ENCODE results near the gene ZNF320. TPM values are rescaled to one million over a fixed set of nuclear protein-coding genes. Genes with fewer than 3 reads are reported as not detected.

ZNF320 gene
- total and polyA plus RNA-seq, 9 donors: 9.3 to 28.5 (median 12.1) TPM

GRCh38 chr19:52896431-52897137, 851 bp downstream of the ZNF320 start:
- no peaks in the 10 kb centered on the region for H3K27me3 ChIP-seq
- intact Hi-C loops (cut with DNase I): no loop called here
- H3K27ac ChIP-seq: peak overlapping the region in 1 of 2 donors; percentile 89
- peak; percentile 33 to 54 (median 50) for DNase-seq
- 44 to 48% (median 45%) methylated on average over 24 of the region's 24 CpGs for WGBS, 3 donors
- no peaks in the 10 kb centered on the region for H3K9me3 ChIP-seq
- no peak for TF ChIP-seq POLR2A (IDR thresholded peaks at IDR 0.05)
- TF ChIP-seq EP300 (IDR thresholded peaks at IDR 0.05): no peak
- TF ChIP-seq, protein P1, sequence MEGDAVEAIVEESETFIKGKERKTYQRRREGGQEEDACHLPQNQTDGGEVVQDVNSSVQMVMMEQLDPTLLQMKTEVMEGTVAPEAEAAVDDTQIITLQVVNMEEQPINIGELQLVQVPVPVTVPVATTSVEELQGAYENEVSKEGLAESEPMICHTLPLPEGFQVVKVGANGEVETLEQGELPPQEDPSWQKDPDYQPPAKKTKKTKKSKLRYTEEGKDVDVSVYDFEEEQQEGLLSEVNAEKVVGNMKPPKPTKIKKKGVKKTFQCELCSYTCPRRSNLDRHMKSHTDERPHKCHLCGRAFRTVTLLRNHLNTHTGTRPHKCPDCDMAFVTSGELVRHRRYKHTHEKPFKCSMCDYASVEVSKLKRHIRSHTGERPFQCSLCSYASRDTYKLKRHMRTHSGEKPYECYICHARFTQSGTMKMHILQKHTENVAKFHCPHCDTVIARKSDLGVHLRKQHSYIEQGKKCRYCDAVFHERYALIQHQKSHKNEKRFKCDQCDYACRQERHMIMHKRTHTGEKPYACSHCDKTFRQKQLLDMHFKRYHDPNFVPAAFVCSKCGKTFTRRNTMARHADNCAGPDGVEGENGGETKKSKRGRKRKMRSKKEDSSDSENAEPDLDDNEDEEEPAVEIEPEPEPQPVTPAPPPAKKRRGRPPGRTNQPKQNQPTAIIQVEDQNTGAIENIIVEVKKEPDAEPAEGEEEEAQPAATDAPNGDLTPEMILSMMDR (IDR thresholded peaks at IDR 0.05): no peak
- no peaks in the 10 kb centered on the region for H3K36me3 ChIP-seq
- H3K4me1 ChIP-seq (ENCODE audit: insufficient read depth): peaks cover 6% of the 10 kb centered on the region
- H3K4me3 ChIP-seq: peak overlapping the region; percentile 60

GRCh38 chr19:52891336-52891735, 6.1 kb downstream of the ZNF320 start:
- Histone ChIP-seq H3K9me3 (no peaks in the 10 kb centered on the region), H3K27me3 (no peaks in the 10 kb centered on the region), H3K27ac (no peak overlapping the region), H3K4me1 (ENCODE audit: insufficient read depth) (peaks cover 3% of the 10 kb centered on the region), H3K36me3 (no peaks in the 10 kb centered on the region), H3K4me3 (no peak overlapping the region)
- 55 to 71% (median 60%) methylated on average over 4 of the region's 4 CpGs for WGBS, 3 donors
- TF ChIP-seq, protein P1 (IDR thresholded peaks at IDR 0.05): no peak
- TF ChIP-seq POLR2A (IDR thresholded peaks at IDR 0.05): no peak
- TF ChIP-seq EP300 (IDR thresholded peaks at IDR 0.05): no peak
- no peak for DNase-seq
- intact Hi-C loops (cut with DNase I): no loop called here

- intact Hi-C loops (cut with DNase I): no loop called here
- WGBS, 3 donors: 92 to 96% (median 95%) methylated on average over 4 of the region's 4 CpGs
- Histone ChIP-seq H3K4me3 (no peak overlapping the region), H3K27ac (no peak overlapping the region), H3K9me3 (no peaks in the 10 kb centered on the region), H3K36me3 (no peaks in the 10 kb centered on the region), H3K27me3 (no peaks in the 10 kb centered on the region), H3K4me1 (ENCODE audit: insufficient read depth) (no peaks in the 10 kb centered on the region)
- DNase-seq: no peak
- TF ChIP-seq, protein P1 (IDR thresholded peaks at IDR 0.05): no peak
- no peak for TF ChIP-seq POLR2A (IDR thresholded peaks at IDR 0.05)
- no peak for TF ChIP-seq EP300 (IDR thresholded peaks at IDR 0.05)
Measured at GRCh38 chr19:52889931-52890330, 7.5 kb downstream of the ZNF320 start.

GRCh38 chr19:52889076-52889475, 8.4 kb downstream of the ZNF320 start:
- no peak overlapping the region for H3K27ac ChIP-seq
- no peaks in the 10 kb centered on the region for H3K36me3 ChIP-seq
- WGBS, 3 donors: 86 to 93% (median 92%) methylated on average over 7 of the region's 7 CpGs
- no peak for DNase-seq
- H3K27me3 ChIP-seq: no peaks in the 10 kb centered on the region
- no peaks in the 10 kb centered on the region for H3K9me3 ChIP-seq
- intact Hi-C loops (cut with DNase I): no loop called here
- no peak for TF ChIP-seq EP300 (IDR thresholded peaks at IDR 0.05)
- no peak for TF ChIP-seq POLR2A (IDR thresholded peaks at IDR 0.05)
- TF ChIP-seq, protein P1 (IDR thresholded peaks at IDR 0.05): no peak
- no peaks in the 10 kb centered on the region for H3K4me1 ChIP-seq (ENCODE audit: insufficient read depth)
- no peak overlapping the region for H3K4me3 ChIP-seq

Data from ovary (tissue), 9 donors.